ENCODE measurements around the gene B4GALT6. TPM values are rescaled to one million over a fixed set of nuclear protein-coding genes. Genes with fewer than 3 reads are reported as not detected.

B4GALT6 gene
- polyA plus RNA-seq, 4 donors = 10.5 to 23.1 (median 17.0) TPM

DNA sequence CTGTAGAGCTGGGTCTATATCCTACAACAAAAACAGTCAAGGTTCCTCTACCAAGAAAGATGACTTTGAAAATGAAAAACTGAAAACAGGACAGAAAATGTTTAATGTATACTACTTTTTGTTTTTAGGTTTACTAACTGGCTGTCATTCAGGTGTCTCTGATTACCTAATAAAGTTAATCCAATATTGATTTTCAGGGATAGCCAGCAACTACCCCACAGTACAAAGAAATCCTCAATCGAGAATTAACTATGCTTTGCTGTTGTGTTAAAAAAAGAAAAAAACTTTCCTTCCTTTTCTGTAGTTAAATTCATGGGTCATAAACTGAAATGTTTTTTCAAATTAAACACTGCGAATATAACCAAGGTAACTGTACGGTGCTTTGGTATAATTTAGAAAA lies 46.9 kb downstream of the B4GALT6 start:
- DNase-seq (ENCODE audit: low read depth in 4 of 4, low spot score in 3 of 4) = no peak

GRCh38 chr18:31636387-31636786 lies 48.0 kb downstream of the B4GALT6 start:
- DNase-seq (ENCODE audit: low read depth in 4 of 4, low spot score in 3 of 4) = no peak

DNA sequence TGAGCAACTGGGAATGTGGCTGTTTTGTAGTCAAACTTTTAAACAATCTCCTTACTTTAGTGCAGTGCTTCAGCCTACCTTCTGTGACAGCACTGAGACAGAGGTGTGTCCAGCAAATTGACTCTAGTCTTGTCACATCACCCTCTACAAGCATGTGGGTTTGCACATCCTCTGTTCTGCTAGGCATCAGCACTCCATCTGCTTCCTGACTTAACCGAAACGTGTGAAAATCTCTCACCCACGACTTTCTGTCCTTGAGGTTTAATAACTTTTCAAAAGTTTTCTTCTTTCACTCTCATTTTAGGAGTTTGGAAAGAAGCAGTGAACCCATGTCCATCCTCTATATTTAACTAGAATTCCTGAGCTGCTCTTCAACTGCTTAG lies 50.1 kb downstream of the B4GALT6 start:
- no peak for DNase-seq (ENCODE audit: low read depth in 4 of 4, low spot score in 3 of 4)

GRCh38 chr18:31633392-31634330 lies 50.7 kb downstream of the B4GALT6 start:
- DNase-seq (ENCODE audit: low read depth in 4 of 4, low spot score in 3 of 4) = no peak

DNA sequence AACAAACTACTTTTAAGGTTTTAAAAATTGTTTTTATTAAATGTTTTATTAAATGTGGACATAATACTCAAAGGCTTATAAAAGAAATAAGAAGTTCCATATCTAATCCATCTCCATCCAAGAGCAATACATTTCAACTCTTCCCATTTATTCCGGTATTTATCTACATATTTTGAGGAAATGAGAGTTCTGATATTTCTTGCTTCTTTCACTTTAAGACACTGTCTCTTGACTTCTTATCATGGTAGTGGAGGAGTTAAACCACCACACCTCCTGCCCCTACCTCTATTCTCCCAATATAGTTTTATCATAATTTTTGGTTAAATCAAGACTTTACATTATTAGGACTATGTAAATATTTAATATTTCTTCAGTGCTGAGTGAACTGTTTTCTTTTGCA lies 52.0 kb downstream of the B4GALT6 start:
- DNase-seq (ENCODE audit: low read depth in 4 of 4, low spot score in 3 of 4) = no peak

DNA sequence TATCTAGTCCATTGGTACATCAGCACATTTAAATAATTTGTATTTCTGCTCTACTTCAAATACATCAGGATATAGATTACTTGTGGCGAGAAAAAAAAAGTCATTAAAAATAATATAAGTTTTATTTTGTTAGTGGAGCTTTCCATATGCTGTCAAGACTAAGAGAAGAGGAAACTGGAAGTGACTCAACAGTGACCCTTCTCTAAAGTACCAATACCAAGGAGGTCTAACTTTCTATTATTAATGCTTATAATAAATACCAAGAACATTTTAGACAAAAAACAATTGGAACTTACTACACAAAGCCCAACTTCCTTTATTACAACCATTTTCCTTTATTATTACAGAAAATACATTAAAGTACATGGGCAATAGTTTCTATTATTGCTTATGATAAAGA lies 52.9 kb downstream of the B4GALT6 start:
- no peak for DNase-seq (ENCODE audit: low read depth in 4 of 4, low spot score in 3 of 4)

- DNase-seq (ENCODE audit: low read depth in 4 of 4, low spot score in 3 of 4) = no peak
Observed at GRCh38 chr18:31630549-31630948, 53.8 kb downstream of the B4GALT6 start.

- no peak for DNase-seq (ENCODE audit: low read depth in 4 of 4, low spot score in 3 of 4)
Observed at GRCh38 chr18:31626409-31626808, 58.0 kb downstream of the B4GALT6 start.

DNA sequence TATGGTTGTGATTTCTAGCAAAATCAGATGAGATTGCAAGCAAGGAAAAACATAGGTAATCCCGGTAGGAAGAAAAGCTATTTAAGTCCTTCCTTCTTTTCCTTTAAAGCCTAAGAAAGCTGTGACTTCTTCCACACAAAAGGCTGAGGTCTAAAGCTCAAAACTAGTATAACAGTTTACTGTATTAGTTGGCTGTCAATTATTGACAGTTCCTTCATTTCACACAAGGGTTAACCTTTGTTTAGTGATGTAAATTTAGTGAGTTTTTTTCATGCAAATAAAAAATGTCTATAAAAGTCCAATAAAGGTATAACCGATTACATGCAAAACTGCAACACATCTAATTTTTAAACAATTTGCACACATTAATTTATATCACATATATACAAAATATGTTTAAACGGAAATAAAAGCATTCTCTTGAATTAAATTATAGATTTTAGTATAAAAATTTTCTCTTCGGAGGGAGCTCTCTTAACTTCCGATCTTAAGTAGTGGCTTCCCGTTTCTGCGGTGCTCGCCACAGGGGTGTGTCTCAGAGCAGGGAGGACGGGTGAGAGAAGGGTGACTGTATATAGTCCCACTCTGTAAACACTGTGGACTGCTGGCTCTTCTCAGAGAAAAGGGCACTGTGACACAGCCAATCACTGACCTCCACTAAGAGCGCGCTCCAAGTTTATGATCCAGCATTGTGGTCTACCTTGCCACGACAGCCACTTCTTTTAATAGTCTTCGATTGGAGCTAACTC lies 59.3 kb downstream of the B4GALT6 start:
- DNase-seq (ENCODE audit: low read depth in 4 of 4, low spot score in 3 of 4) = no peak

- DNase-seq (ENCODE audit: low read depth in 4 of 4, low spot score in 3 of 4) = no peak
Observed at GRCh38 chr18:31619291-31619690, 65.1 kb downstream of the B4GALT6 start.

GRCh38 chr18:31618801-31619200 lies 65.6 kb downstream of the B4GALT6 start:
- DNase-seq (ENCODE audit: low read depth in 4 of 4, low spot score in 3 of 4) = no peak

- no peak for DNase-seq (ENCODE audit: low read depth in 4 of 4, low spot score in 3 of 4)
Observed at GRCh38 chr18:31617031-31617717, 67.2 kb downstream of the B4GALT6 start.

DNA sequence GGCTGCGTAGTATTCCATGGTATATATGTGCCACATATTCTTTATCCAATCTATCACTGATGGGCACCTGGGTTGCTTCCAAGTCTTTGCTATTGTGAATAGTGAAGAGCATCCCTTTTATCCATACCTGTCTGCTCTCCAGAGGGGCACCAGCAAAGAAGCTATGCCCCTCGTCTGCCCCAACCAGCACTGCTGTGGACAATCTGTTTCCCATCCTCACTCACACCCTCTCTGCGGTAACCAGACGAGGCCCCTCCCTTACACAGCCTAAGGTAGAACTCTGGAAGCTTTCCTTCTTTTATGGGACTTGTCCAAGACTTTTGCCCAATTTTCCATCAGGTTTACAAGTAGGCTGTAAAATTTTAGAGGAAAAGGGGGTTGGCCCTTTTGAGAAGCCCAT lies 67.8 kb downstream of the B4GALT6 start:
- DNase-seq (ENCODE audit: low read depth in 4 of 4, low spot score in 3 of 4) = no peak

GRCh38 chr18:31614044-31614443 lies 70.3 kb downstream of the B4GALT6 start:
- DNase-seq (ENCODE audit: low read depth in 4 of 4, low spot score in 3 of 4) = no peak

DNA sequence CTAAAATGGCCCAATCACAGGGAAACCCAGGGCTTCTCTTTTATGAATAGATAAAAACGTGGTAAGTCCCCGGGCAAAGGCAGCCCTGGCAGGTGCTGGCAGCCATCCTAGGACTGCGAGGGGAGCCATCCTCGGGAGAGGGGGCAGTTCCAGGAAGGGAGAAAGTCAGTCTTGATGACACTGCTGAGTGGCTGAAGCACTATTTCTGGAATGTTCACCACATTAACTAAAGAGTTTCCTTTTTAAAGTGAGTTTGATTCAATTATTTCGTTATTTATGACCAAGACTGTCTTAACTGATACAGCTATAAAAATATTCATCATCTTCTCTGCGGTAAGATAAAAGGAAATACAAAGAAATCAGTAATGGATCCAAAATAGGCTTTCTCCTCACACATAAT lies 72.3 kb downstream of the B4GALT6 start:
- no peak for DNase-seq (ENCODE audit: low read depth in 4 of 4, low spot score in 3 of 4)

- no peak for DNase-seq (ENCODE audit: low read depth in 4 of 4, low spot score in 3 of 4)
Observed at GRCh38 chr18:31611511-31611910, 72.9 kb downstream of the B4GALT6 start.

GRCh38 chr18:31610286-31611205 lies 73.8 kb downstream of the B4GALT6 start:
- peak in 2 of 4 donors; percentile 8 to 20 for DNase-seq (ENCODE audit: low read depth in 4 of 4, low spot score in 3 of 4)

DNA sequence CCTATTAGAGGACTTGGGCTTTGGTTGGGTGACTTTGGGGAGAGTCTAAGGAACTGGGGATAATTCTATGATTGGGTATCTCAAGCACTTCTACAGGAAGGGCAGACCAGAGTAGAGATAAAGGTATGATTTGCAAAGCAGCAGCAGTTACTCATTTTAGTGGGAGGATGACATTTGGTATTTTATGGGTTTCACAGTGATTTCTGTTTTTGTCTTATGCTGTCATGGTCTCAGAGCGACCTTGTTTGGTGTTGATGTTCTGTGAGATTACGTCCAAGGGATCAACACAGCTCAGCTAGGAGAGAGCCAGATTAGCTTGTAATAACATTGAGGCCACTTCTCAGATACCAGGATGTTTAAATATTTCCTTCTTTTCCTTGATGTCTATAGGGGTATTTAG lies 74.5 kb downstream of the B4GALT6 start:
- DNase-seq (ENCODE audit: low read depth in 4 of 4, low spot score in 3 of 4) = no peak

DNA sequence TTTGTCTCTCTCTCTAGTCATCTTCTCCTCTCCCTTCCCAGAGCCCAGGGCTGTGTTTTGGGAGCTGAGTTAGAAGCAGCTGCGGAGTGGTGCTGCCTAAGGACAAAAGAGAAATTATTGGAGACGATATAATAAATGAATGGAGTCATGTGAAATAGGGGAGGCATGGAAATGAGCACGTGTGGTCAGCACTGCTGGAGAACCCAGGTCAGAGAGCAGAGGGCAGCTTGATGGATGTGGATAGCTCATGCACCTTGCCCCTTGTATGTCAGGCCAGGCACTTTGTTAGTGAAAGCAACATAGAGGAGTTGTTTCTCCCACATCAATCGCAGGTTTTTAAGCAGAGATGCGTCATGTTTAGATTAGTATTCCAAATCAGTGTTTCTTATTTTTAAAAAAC lies 77.0 kb downstream of the B4GALT6 start:
- DNase-seq (ENCODE audit: low read depth in 4 of 4, low spot score in 3 of 4) = no peak

DNA sequence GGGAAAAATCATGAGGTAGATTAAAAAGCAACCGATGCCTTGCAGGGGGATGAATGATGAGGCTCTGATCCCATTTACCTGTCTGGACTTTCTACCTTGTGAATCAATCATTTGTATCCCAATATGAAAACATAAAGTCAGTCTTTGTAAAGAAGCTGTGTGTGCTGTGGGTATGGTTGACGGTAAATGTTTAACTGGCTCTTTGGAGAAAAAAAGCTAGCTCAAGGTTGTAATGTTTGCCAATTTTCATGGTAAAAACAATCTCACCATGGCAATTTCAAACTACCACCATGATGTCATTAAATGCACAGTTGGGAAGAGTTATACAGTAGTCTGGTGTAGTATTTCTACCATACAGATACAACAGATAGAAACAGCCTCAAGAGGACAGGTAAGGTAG lies 78.1 kb downstream of the B4GALT6 start:
- no peak for DNase-seq (ENCODE audit: low read depth in 4 of 4, low spot score in 3 of 4)
